A673 (cell line): ENCODE data around the gene MTMR3. TPM values are rescaled to one million over a fixed set of nuclear protein-coding genes. Genes with fewer than 3 reads are reported as not detected.

ENCODE experiments used
- BruUV-seq: library from RNA; stranded (reverse); fragments of 400-500 nt; replicated peaks from 2 replicates; lab custom pipeline; 2021; lab: Mats Ljungman, UMichigan
- CTCF ChIA-PET: fragments of 300-600 bp; sonication (Branson Sonifier 250); formaldehyde crosslinking; loops from one replicate; lab custom pipeline; 2022; ENCODE audit warnings: antibody characterized with exemption; lab: Charles Lee
- POLR2A ChIA-PET: fragments of 300-600 bp; sonication (Branson Sonifier 250); formaldehyde crosslinking; loops from one replicate; lab custom pipeline; 2022; ENCODE audit warnings: antibody characterized with exemption; ENCODE audit not compliant: low non-redundant PET; lab: Charles Lee
- DNase-seq: peaks from one replicate; pipeline ENCODE4 v3.0.0-alpha.2; 2015; ENCODE audit warnings: low spot score
- H3K27ac ChIP-seq: fragments of 200-600 bp; sonication (generic); 2 replicates; pipeline ENCODE4 v1.5.1; 2016; ENCODE audit warnings: mixed run types, low read depth, mild to moderate bottlenecking, mixed read lengths, antibody characterized with exemption, low read length; ENCODE audit not compliant: poor library complexity, severe bottlenecking
- H3K27me3 ChIP-seq: fragments of 200-600 bp; sonication (generic); replicated peaks from 2 replicates; pipeline ENCODE4 v1.6.1; 2017; ENCODE audit warnings: mixed run types, low read depth, mild to moderate bottlenecking, mixed read lengths, antibody characterized with exemption, low read length; ENCODE audit not compliant: insufficient read depth, poor library complexity
- H3K36me3 ChIP-seq: fragments of 200-600 bp; sonication (generic); 2 replicates; pipeline ENCODE4 v1.6.1; 2016; ENCODE audit warnings: mixed run types, mild to moderate bottlenecking, mixed read lengths, antibody characterized with exemption, low read length; ENCODE audit not compliant: insufficient read depth, poor library complexity, severe bottlenecking
- H3K4me1 ChIP-seq: fragments of 200-600 bp; sonication (generic); 2 replicates; pipeline ENCODE4 v1.6.1; 2017; ENCODE audit warnings: mixed run types, mild to moderate bottlenecking, mixed read lengths, antibody characterized with exemption, low read length; ENCODE audit not compliant: insufficient read depth, poor library complexity, severe bottlenecking
- H3K4me3 ChIP-seq: fragments of 200-600 bp; sonication (generic); 2 replicates; pipeline ENCODE4 v1.5.1; 2016; ENCODE audit warnings: low read depth, mixed run types, mild to moderate bottlenecking, mixed read lengths, low read length; ENCODE audit not compliant: poor library complexity, severe bottlenecking
- H3K9me3 ChIP-seq: fragments of 200-600 bp; sonication (generic); 2 replicates; pipeline ENCODE4 v1.6.1; 2016; ENCODE audit warnings: mixed run types, low read depth, mild to moderate bottlenecking, mixed read lengths, antibody characterized with exemption, low read length; ENCODE audit not compliant: poor library complexity, severe bottlenecking
- EZH2 ChIP-seq: fragments of 200-600 bp; sonication (generic); IDR thresholded peaks from 2 replicates; pipeline ENCODE4 v1.6.1; 2017; ENCODE audit warnings: borderline replicate concordance, low read depth, mild to moderate bottlenecking, mixed read lengths, antibody characterized with exemption, low read length; ENCODE audit not compliant: poor library complexity, severe bottlenecking
- intact Hi-C: fragments of 100-400 bp; cut with micrococcal nuclease; formaldehyde crosslinking; loops from one replicate; pipeline ENCODE4 v1.10.0; 2022; ENCODE audit not compliant: unreplicated experiment
- total RNA-seq: library from RNA; stranded (reverse); gene quantifications from 2 replicates; pipeline ENCODE4 v1.2.3, GENCODE V29; 2021
- TF ChIP-seq, protein P1 (sequence below): fragments of 300-800, 200-600 bp; sonication (generic); conservative IDR thresholded peaks from 2 replicates; pipeline ENCODE4 v1.5.1; 2017; ENCODE audit warnings: low read depth, mild to moderate bottlenecking, antibody characterized with exemption, low read length, moderate library complexity, mixed read lengths

Gene MTMR3
- total RNA-seq, 1 experiment from 2014 or later = 25.0 TPM

DNA sequence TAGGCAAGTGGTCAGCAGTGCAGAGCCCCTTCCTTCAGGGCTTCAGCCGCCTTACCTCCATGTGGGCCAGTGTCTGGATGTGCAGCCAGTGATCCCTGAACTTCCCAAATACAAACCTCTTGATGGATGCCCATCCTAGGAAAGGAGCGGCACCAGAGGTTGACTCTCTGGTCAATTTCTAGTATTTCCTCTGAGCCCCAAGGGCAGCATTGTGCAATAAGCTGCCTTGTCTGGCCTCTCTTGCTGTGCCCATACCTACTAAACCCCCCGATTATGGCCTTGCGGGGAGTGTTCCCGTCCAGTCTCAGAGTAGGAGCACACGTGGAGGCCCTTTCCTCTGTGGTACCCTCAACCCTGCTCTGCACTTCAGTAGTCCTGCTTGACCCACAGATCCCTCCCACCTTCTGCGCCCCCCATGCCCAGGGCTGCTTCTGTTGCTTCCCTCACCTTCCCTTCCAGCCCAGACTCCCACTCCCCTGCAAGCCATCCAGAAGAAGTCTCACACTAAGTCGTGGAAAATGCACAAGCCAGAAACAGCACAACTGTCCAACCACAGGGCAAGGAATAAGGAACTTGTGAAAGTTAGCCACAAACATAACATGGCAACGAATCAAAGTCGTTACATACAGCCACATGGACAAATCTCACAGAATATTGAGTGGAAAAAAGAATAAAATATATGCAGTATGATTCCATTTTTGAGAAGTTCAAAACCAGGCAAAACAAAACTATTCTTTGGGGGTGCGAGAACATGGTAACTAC is 157.7 kb downstream of the MTMR3 start:
- ChIA-PET CTCF (no interaction called here), POLR2A (no interaction called here)
- intact Hi-C loops = no loop called here
- no TSS peak for BruUV-seq
- Histone ChIP-seq H3K4me1 (peaks cover 32% of the 10 kb centered on the region), H3K27ac (no peak overlapping the region), H3K36me3 (no peaks in the 10 kb centered on the region), H3K27me3 (no peaks in the 10 kb centered on the region), H3K9me3 (no peaks in the 10 kb centered on the region), H3K4me3 (no peak overlapping the region)
- DNase-seq = no peak
- no peak for TF ChIP-seq EZH2
- TF ChIP-seq, protein P1, sequence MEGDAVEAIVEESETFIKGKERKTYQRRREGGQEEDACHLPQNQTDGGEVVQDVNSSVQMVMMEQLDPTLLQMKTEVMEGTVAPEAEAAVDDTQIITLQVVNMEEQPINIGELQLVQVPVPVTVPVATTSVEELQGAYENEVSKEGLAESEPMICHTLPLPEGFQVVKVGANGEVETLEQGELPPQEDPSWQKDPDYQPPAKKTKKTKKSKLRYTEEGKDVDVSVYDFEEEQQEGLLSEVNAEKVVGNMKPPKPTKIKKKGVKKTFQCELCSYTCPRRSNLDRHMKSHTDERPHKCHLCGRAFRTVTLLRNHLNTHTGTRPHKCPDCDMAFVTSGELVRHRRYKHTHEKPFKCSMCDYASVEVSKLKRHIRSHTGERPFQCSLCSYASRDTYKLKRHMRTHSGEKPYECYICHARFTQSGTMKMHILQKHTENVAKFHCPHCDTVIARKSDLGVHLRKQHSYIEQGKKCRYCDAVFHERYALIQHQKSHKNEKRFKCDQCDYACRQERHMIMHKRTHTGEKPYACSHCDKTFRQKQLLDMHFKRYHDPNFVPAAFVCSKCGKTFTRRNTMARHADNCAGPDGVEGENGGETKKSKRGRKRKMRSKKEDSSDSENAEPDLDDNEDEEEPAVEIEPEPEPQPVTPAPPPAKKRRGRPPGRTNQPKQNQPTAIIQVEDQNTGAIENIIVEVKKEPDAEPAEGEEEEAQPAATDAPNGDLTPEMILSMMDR = no peak

DNA sequence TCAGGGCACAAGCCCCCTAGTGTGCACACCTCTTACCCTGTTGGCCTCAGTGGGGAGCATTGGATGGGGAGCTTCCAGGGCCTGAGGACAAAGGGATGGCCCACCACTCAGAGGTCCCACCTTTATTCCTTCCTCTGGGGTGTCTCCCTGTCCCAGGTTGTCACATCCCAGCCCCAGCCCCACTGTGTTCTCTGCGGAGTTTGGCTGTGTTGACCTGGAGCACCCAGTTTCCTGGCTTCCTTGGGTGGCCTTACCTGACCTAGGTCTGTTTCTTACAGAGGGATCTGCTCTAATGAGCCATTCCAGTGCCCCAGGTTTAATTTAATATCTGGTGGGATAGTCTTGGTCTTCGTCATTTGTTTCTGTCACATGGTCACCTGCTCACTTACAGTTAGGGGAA is 158.5 kb downstream of the MTMR3 start:
- H3K27me3 ChIP-seq = no peaks in the 10 kb centered on the region
- no peak overlapping the region for H3K4me3 ChIP-seq
- ChIA-PET POLR2A (no interaction called here), CTCF (no interaction called here)
- no peaks in the 10 kb centered on the region for H3K9me3 ChIP-seq
- no peak overlapping the region for H3K27ac ChIP-seq
- no peak for TF ChIP-seq EZH2
- TF ChIP-seq, protein P1 = no peak
- no peak for DNase-seq
- intact Hi-C loops = no loop called here
- H3K4me1 ChIP-seq = peaks cover 32% of the 10 kb centered on the region
- no TSS peak for BruUV-seq
- H3K36me3 ChIP-seq = no peaks in the 10 kb centered on the region

DNA sequence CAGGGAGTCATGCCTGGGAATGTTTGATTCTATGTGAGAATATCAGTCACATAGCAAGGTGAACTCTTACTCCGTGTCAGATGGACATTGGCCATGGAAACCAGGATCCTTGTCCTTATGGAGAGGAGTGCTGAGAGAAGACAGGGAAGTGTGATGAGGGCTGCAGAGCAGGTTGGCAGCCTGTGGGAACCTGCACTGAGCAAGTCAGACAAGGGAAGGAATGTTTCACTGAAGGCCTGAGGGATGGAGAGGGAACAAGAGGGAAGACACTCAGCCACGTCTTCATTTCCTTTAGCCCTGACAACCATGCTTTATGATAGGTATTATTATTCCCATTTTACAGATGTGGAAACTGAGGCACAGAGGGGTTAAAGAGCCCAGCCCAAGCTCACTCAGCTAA is 158.9 kb downstream of the MTMR3 start:
- CTCF ChIA-PET = no interaction called here
- no TSS peak for BruUV-seq

More for the DNA sequence above, 158.9 kb downstream of the MTMR3 start:
- no peaks in the 10 kb centered on the region for H3K9me3 ChIP-seq
- no peaks in the 10 kb centered on the region for H3K36me3 ChIP-seq
- H3K27me3 ChIP-seq = no peaks in the 10 kb centered on the region
- POLR2A ChIA-PET = no interaction called here
- no peak for DNase-seq
- H3K27ac ChIP-seq = no peak overlapping the region
- H3K4me3 ChIP-seq = no peak overlapping the region
- H3K4me1 ChIP-seq = peaks cover 32% of the 10 kb centered on the region
- TF ChIP-seq EZH2 = no peak
- TF ChIP-seq, protein P1 = no peak
- intact Hi-C loops = no loop called here
